ENCODE results near the gene C1orf50. TPM values are rescaled to one million over a fixed set of nuclear protein-coding genes. Genes with fewer than 3 reads are reported as not detected.

The C1orf50 gene
- total and polyA plus RNA-seq, 2 donors (not counting 3 experiments of a cell fraction or from before 2014, with no cell fraction given) = 4.8 to 7.4 TPM

GRCh38 chr1:42720868-42721267 lies 46.2 kb upstream of the C1orf50 start:
- CTCF ChIA-PET = no interaction called here

More at GRCh38 chr1:42720868-42721267, 46.2 kb upstream of the C1orf50 start:
- intact Hi-C loops (cut with micrococcal nuclease) (no loop called here), dilution Hi-C loops (cut with MboI; ENCODE audit: extremely low pct_ligation_motif_present, low sequenced_read_pairs) (no loop called here)
- H3K4me1 ChIP-seq (ENCODE audit: control insufficient read depth, extremely low read depth, insufficient read depth, low read length) = no peaks in the 10 kb centered on the region
- no peaks in the 10 kb centered on the region for H4K20me1 ChIP-seq (replicated peaks; ENCODE audit: control insufficient read depth, extremely low read depth, insufficient read depth, low read length)
- H3K27ac ChIP-seq (ENCODE audit: insufficient read depth, low read depth, low read length) = no peak overlapping the region
- no TSS peak for BruUV-seq (replicated peaks)
- H3K9ac ChIP-seq (replicated peaks; ENCODE audit: extremely low read depth, insufficient read depth, low read length) = no peak overlapping the region
- POLR2A ChIA-PET = no interaction called here
- no peak overlapping the region for H2AFZ ChIP-seq (ENCODE audit: low read depth, low read length)
- H3K4me3 ChIP-seq (replicated peaks in 1 of 3; ENCODE audit: insufficient read depth in 1 of 3, low read depth in 1 of 3, low read length in 3 of 3) = no peak overlapping the region
- no peaks in the 10 kb centered on the region for H3K9me3 ChIP-seq (replicated peaks; ENCODE audit: control insufficient read depth, insufficient read depth, low read length)
- no peak overlapping the region for H3K4me2 ChIP-seq (ENCODE audit: insufficient read depth, low read length)
- DNase-seq (ENCODE audit: low read depth, low spot score) (no peak), FAIRE-seq (no peak)
- no peaks in the 10 kb centered on the region for H3K27me3 ChIP-seq (ENCODE audit: control insufficient read depth in 2 of 2, insufficient read depth in 2 of 2, low read length in 2 of 2)
- H3K79me2 ChIP-seq (ENCODE audit: control insufficient read depth, insufficient read depth, low read length) = no peaks in the 10 kb centered on the region
- no peaks in the 10 kb centered on the region for H3K36me3 ChIP-seq (ENCODE audit: control insufficient read depth in 2 of 2, extremely low read depth in 1 of 2, insufficient read depth in 2 of 2, low read length in 2 of 2)
- no peaks in the 10 kb centered on the region for H3K9me1 ChIP-seq (replicated peaks; ENCODE audit: control insufficient read depth, extremely low read depth, insufficient read depth, low read length)
- TF ChIP-seq POLR2AphosphoS5 (IDR thresholded peaks at IDR 0.05; ENCODE audit: insufficient read depth, low read depth, low read length) (no peak), FOS (IDR thresholded peaks at IDR 0.05; ENCODE audit: borderline replicate concordance, insufficient read depth, low read length) (no peak), CTCF (IDR thresholded peaks at IDR 0.05; ENCODE audit: extremely low read depth in 1 of 2, insufficient read depth in 1 of 2, low read depth in 1 of 2, low read length in 2 of 2) (no peak), EZH2 (IDR thresholded peaks at IDR 0.05; ENCODE audit: borderline replicate concordance, low read depth, low read length, severe bottlenecking) (no peak), MYC (IDR thresholded peaks at IDR 0.05; ENCODE audit: low read depth, low read length) (no peak), POLR2A (IDR thresholded peaks at IDR 0.05; ENCODE audit: low read depth, low read length) (no peak), MAX (IDR thresholded peaks at IDR 0.05; ENCODE audit: insufficient read depth, insufficient read length) (no peak), GATA2 (IDR thresholded peaks at IDR 0.05; ENCODE audit: insufficient read depth, insufficient read length, low read depth, low read length) (no peak), JUN (IDR thresholded peaks at IDR 0.05; ENCODE audit: borderline replicate concordance, insufficient read depth, insufficient read length, low read depth) (no peak)

Data from endothelial cell of umbilical vein (primary cell).